Activated naive CD4-positive, alpha-beta T cell treated with anti-CD3 and anti-CD28 coated beads, Interleukin-2, amount 10 ng/mL, durations not matched to agents 7 days and 5 days (primary cell): ENCODE data around the gene EIF3L.
A peak's percentile ranks its signal among the peaks of the same experiment; 100 is the strongest.
"Not testable (repeated sequence)": the region's sequence is repeated elsewhere in the genome, so short reads cannot be mapped to it uniquely, and the experiment has no call there.

Experiments used
- CTCF ChIA-PET: fragments of 350-600 bp; sonication (Branson Sonifier 250); formaldehyde crosslinking; loops from one replicate; lab custom pipeline; 2021; ENCODE audit warnings: antibody characterized with exemption; lab: Charles Lee
- DNase-seq: peaks from one replicate; pipeline ENCODE4 v3.0.0-alpha.2; 2020
- H3K27ac Mint-ChIP-seq: one replicate; pipeline ENCODE4 v1.8.0; 2021; ENCODE audit warnings: mild to moderate bottlenecking, moderate library complexity, mixed read lengths
- H3K27me3 Mint-ChIP-seq: one replicate; pipeline ENCODE4 v1.8.0; 2021; ENCODE audit warnings: mild to moderate bottlenecking, mixed read lengths
- H3K36me3 Mint-ChIP-seq: one replicate; pipeline ENCODE4 v1.8.0; 2021; ENCODE audit warnings: mixed read lengths
- H3K4me1 Mint-ChIP-seq: one replicate; pipeline ENCODE4 v1.8.0; 2021; ENCODE audit warnings: mixed read lengths
- H3K4me3 Mint-ChIP-seq: one replicate; pipeline ENCODE4 v1.8.0; 2021; ENCODE audit warnings: mild to moderate bottlenecking, moderate library complexity, mixed read lengths
- H3K9me3 Mint-ChIP-seq: one replicate; pipeline ENCODE4 v1.8.0; 2021; ENCODE audit warnings: mixed read lengths

Gene EIF3L

GRCh38 chr22:37849089-37849751 lies at the start of gene EIF3L:
Gene EIF3L (plus strand): TSS chr22:37849419. CDS start chr22:37849450, 31 bp downstream.
- Mint-ChIP-seq H3K4me1 (peaks cover 52% of the 10 kb centered on the region), H3K27me3 (no peaks in the 10 kb centered on the region), H3K4me3 (peak within 1 kb of the TSS; percentile 83), H3K27ac (peak within 1 kb of the TSS; percentile 95), H3K9me3 (peaks cover 2% of the 10 kb centered on the region), H3K36me3 (peaks cover 43% of the 10 kb centered on the region)
- CTCF ChIA-PET = interaction anchor here (1.9 to 2.0 kb wide), 2 partner anchors 14 to 31 kb away, joined by 5 to 12 read pairs; no protein-coding TSS in a partner anchor
- DNase-seq = peak; percentile 93

- peaks cover 21% of the 10 kb centered on the region for H3K4me1 Mint-ChIP-seq
- H3K9me3 Mint-ChIP-seq, CTCF ChIA-PET, H3K4me3 Mint-ChIP-seq, DNase-seq, H3K27ac Mint-ChIP-seq, H3K36me3 Mint-ChIP-seq: not testable (repeated sequence)
- peaks cover 71% of the 10 kb centered on the region for H3K27me3 Mint-ChIP-seq
Measured at GRCh38 chr22:37799979-37800378, 49.2 kb upstream of the EIF3L start.

- Mint-ChIP-seq H3K27me3 (peaks cover 81% of the 10 kb centered on the region), H3K27ac (no peak overlapping the region), H3K4me3 (peak overlapping the region; percentile 75), H3K36me3 (peaks cover 3% of the 10 kb centered on the region), H3K9me3 (no peaks in the 10 kb centered on the region), H3K4me1 (peaks cover 37% of the 10 kb centered on the region)
- no peak for DNase-seq
- CTCF ChIA-PET = no interaction called here
Measured at GRCh38 chr22:37801946-37802309, 47.3 kb upstream of the EIF3L start.

GRCh38 chr22:37802310-37803194 lies 46.7 kb upstream of the EIF3L start:
- H3K36me3 Mint-ChIP-seq = peaks cover 3% of the 10 kb centered on the region
- peak overlapping the region; percentile 75 for H3K4me3 Mint-ChIP-seq
- peak; percentile 55 for DNase-seq
- peaks cover 81% of the 10 kb centered on the region for H3K27me3 Mint-ChIP-seq
- peaks cover 44% of the 10 kb centered on the region for H3K4me1 Mint-ChIP-seq
- CTCF ChIA-PET = no interaction called here
- H3K9me3 Mint-ChIP-seq = no peaks in the 10 kb centered on the region
- peak overlapping the region; percentile 65 for H3K27ac Mint-ChIP-seq

GRCh38 chr22:37803195-37803638 lies 46.0 kb upstream of the EIF3L start:
- Mint-ChIP-seq H3K27me3 (peaks cover 81% of the 10 kb centered on the region), H3K27ac (peak overlapping the region; percentile 65), H3K4me3 (peak overlapping the region; percentile 72), H3K4me1 (peaks cover 48% of the 10 kb centered on the region), H3K36me3 (peaks cover 3% of the 10 kb centered on the region), H3K9me3 (no peaks in the 10 kb centered on the region)
- no peak for DNase-seq
- CTCF ChIA-PET = no interaction called here

- Mint-ChIP-seq H3K4me1 (peaks cover 53% of the 10 kb centered on the region), H3K27ac (peak overlapping the region; percentile 45), H3K27me3 (peaks cover 81% of the 10 kb centered on the region), H3K9me3 (no peaks in the 10 kb centered on the region), H3K36me3 (peaks cover 3% of the 10 kb centered on the region), H3K4me3 (peak overlapping the region; percentile 62)
- CTCF ChIA-PET = interaction anchor here (1.9 kb wide), 1 partner anchor 13 kb away, joined by 6 read pairs; no protein-coding TSS in a partner anchor
- no peak for DNase-seq
Measured at GRCh38 chr22:37803639-37804351, 45.4 kb upstream of the EIF3L start.

GRCh38 chr22:37804352-37804880 lies 44.8 kb upstream of the EIF3L start:
- Mint-ChIP-seq H3K27me3 (peaks cover 86% of the 10 kb centered on the region), H3K4me1 (peaks cover 57% of the 10 kb centered on the region), H3K9me3 (no peaks in the 10 kb centered on the region), H3K4me3 (peak overlapping the region; percentile 62), H3K27ac (peak overlapping the region; percentile 45), H3K36me3 (peaks cover 3% of the 10 kb centered on the region)
- DNase-seq = no peak
- CTCF ChIA-PET = interaction anchor here (1.9 kb wide), 1 partner anchor 12 kb away, joined by 6 read pairs; no protein-coding TSS in a partner anchor

- no peak overlapping the region for H3K27ac Mint-ChIP-seq
- H3K4me3 Mint-ChIP-seq = peak overlapping the region; percentile 68
- peaks cover 3% of the 10 kb centered on the region for H3K36me3 Mint-ChIP-seq
- H3K27me3 Mint-ChIP-seq = peaks cover 91% of the 10 kb centered on the region
- peaks cover 59% of the 10 kb centered on the region for H3K4me1 Mint-ChIP-seq
- peak; percentile 83 for DNase-seq
- CTCF ChIA-PET = interaction anchor here (1.9 kb wide), 1 partner anchor 11 kb away, joined by 6 read pairs; no protein-coding TSS in a partner anchor
- no peaks in the 10 kb centered on the region for H3K9me3 Mint-ChIP-seq
Measured at GRCh38 chr22:37804881-37805809, 44.1 kb upstream of the EIF3L start.

GRCh38 chr22:37805810-37806277 lies 43.4 kb upstream of the EIF3L start:
- Mint-ChIP-seq H3K27me3 (peaks cover 87% of the 10 kb centered on the region), H3K4me1 (peaks cover 59% of the 10 kb centered on the region), H3K9me3 (no peaks in the 10 kb centered on the region), H3K4me3 (peak overlapping the region; percentile 68), H3K27ac (no peak overlapping the region), H3K36me3 (peaks cover 3% of the 10 kb centered on the region)
- CTCF ChIA-PET = no interaction called here
- DNase-seq = no peak

GRCh38 chr22:37806409-37807333 lies 42.5 kb upstream of the EIF3L start:
- peaks cover 59% of the 10 kb centered on the region for H3K4me1 Mint-ChIP-seq

GRCh38 chr22:37807410-37808293 lies 41.6 kb upstream of the EIF3L start, which contains the start of gene GCAT:
Gene GCAT (plus strand): TSS chr22:37807934. CDS start chr22:37807968, 34 bp downstream.
- peak within 1 kb of the TSS; percentile 76 for H3K4me3 Mint-ChIP-seq
- H3K27ac Mint-ChIP-seq = peak within 1 kb of the TSS; percentile 58
- H3K36me3 Mint-ChIP-seq = peaks cover 3% of the 10 kb centered on the region
- peaks cover 71% of the 10 kb centered on the region for H3K27me3 Mint-ChIP-seq
- CTCF ChIA-PET = interaction anchor here (0.9 to 3.6 kb wide), 6 partner anchors 10 to 164 kb away, joined by 3 to 38 read pairs (median 4); no protein-coding TSS in a partner anchor
- DNase-seq = peak; percentile 96
- H3K9me3 Mint-ChIP-seq = no peaks in the 10 kb centered on the region
- peaks cover 55% of the 10 kb centered on the region for H3K4me1 Mint-ChIP-seq

More at GRCh38 chr22:37806409-37807333, 42.5 kb upstream of the EIF3L start:
- Mint-ChIP-seq H3K36me3 (peaks cover 3% of the 10 kb centered on the region), H3K4me3 (peak overlapping the region; percentile 66), H3K27ac (peak overlapping the region; percentile 58), H3K27me3 (peaks cover 81% of the 10 kb centered on the region), H3K9me3 (no peaks in the 10 kb centered on the region)
- CTCF ChIA-PET = interaction anchor here (3.6 kb wide), 1 partner anchor 11 kb away, joined by 38 read pairs; no protein-coding TSS in a partner anchor
- DNase-seq = no peak
